Activated T-helper 1 cell treated with anti-CD3 and anti-CD28 coated beads, Interleukin-12 subunit alpha, Interleukin-12 subunit beta, Interleukin-2, Interleukin-4 antibody, amounts not matched to agents 30 ng/mL and 10 ng/mL and 1 ng/mL, durations not matched to agents 14 hours and 24 hours and 36 hours (primary cell): Measurements from ENCODE around the gene RPL9. TPM values are rescaled to one million over a fixed set of nuclear protein-coding genes. Genes with fewer than 3 reads are reported as not detected.
"Not testable (repeated sequence)": the region's sequence is repeated elsewhere in the genome, so short reads cannot be mapped to it uniquely, and the experiment has no call there.

ENCODE experiments used
- DNase-seq: peaks from one replicate; pipeline ENCODE4 v3.0.0; 2021; ENCODE audit warnings: low spot score
- H3K27ac Mint-ChIP-seq: one replicate; pipeline ENCODE4 v1.8.0; 2021; ENCODE audit warnings: mild to moderate bottlenecking, mixed read lengths
- H3K27me3 Mint-ChIP-seq: one replicate; pipeline ENCODE4 v1.8.0; 2022; ENCODE audit warnings: mild to moderate bottlenecking, moderate library complexity, mixed read lengths; ENCODE audit not compliant: insufficient read depth
- H3K36me3 Mint-ChIP-seq: one replicate; pipeline ENCODE4 v1.8.0; 2021; ENCODE audit warnings: low read depth, mixed read lengths
- H3K4me1 Mint-ChIP-seq: one replicate; pipeline ENCODE4 v1.8.0; 2021; ENCODE audit warnings: low read depth, mixed read lengths
- H3K4me3 Mint-ChIP-seq: one replicate; pipeline ENCODE4 v1.8.0; 2021; ENCODE audit warnings: mild to moderate bottlenecking, moderate library complexity, mixed read lengths
- H3K9me3 Mint-ChIP-seq: one replicate; pipeline ENCODE4 v1.8.0; 2021; ENCODE audit warnings: mixed read lengths
- intact Hi-C: fragments of 100-400 bp; cut with micrococcal nuclease; formaldehyde crosslinking; loops from one replicate; pipeline ENCODE4 v1.15.1; 2024
- total RNA-seq: library from RNA; stranded (reverse); gene quantifications from 2 replicates; pipeline ENCODE4 v1.2.3, GENCODE V29; 2022

RPL9 gene
- total RNA-seq, 1 donor from 2014 or later: 1,540 TPM

GRCh38 chr4:39429476-39430334 lies 29.0 kb downstream of the RPL9 start:
- H3K9me3 Mint-ChIP-seq: no peaks in the 10 kb centered on the region
- no peaks in the 10 kb centered on the region for H3K4me1 Mint-ChIP-seq
- DNase-seq: no peak
- H3K27me3 Mint-ChIP-seq: peaks cover 3% of the 10 kb centered on the region
- no peak overlapping the region for H3K4me3 Mint-ChIP-seq
- H3K36me3 Mint-ChIP-seq: no peaks in the 10 kb centered on the region
- intact Hi-C loops: no loop called here
- H3K27ac Mint-ChIP-seq: no peak overlapping the region

- no peak overlapping the region for H3K4me3 Mint-ChIP-seq
- intact Hi-C loops: no loop called here
- H3K27me3 Mint-ChIP-seq: peaks cover 3% of the 10 kb centered on the region
- H3K4me1 Mint-ChIP-seq: no peaks in the 10 kb centered on the region
- H3K27ac Mint-ChIP-seq: no peak overlapping the region
- no peaks in the 10 kb centered on the region for H3K36me3 Mint-ChIP-seq
- no peaks in the 10 kb centered on the region for H3K9me3 Mint-ChIP-seq
- DNase-seq: no peak
These were observed 31.1 kb downstream of the RPL9 start for GRCh38 chr4:39427520-39428114.

- no peak for DNase-seq
- Mint-ChIP-seq H3K27ac (no peak overlapping the region), H3K27me3 (no peaks in the 10 kb centered on the region), H3K9me3 (no peaks in the 10 kb centered on the region), H3K4me3 (no peak overlapping the region), H3K36me3 (no peaks in the 10 kb centered on the region), H3K4me1 (no peaks in the 10 kb centered on the region)
- intact Hi-C loops: no loop called here
These were observed 32.0 kb downstream of the RPL9 start for GRCh38 chr4:39426728-39427127.

- intact Hi-C loops, H3K27ac Mint-ChIP-seq, H3K4me3 Mint-ChIP-seq, H3K27me3 Mint-ChIP-seq, DNase-seq, H3K9me3 Mint-ChIP-seq, H3K36me3 Mint-ChIP-seq, H3K4me1 Mint-ChIP-seq: not testable (repeated sequence)
These were observed 33.4 kb downstream of the RPL9 start for GRCh38 chr4:39425297-39425696.

GRCh38 chr4:39422247-39422646 lies 36.5 kb downstream of the RPL9 start:
- Mint-ChIP-seq H3K4me1 (no peaks in the 10 kb centered on the region), H3K27ac (no peak overlapping the region)

GRCh38 chr4:39415678-39416283 lies 42.9 kb downstream of the RPL9 start:
- intact Hi-C loops: no loop called here
- Mint-ChIP-seq H3K4me3 (no peak overlapping the region), H3K36me3 (no peaks in the 10 kb centered on the region), H3K9me3 (no peaks in the 10 kb centered on the region), H3K4me1 (no peaks in the 10 kb centered on the region), H3K27me3 (peaks cover 6% of the 10 kb centered on the region), H3K27ac (no peak overlapping the region)
- DNase-seq: no peak

More at GRCh38 chr4:39422247-39422646, 36.5 kb downstream of the RPL9 start:
- Mint-ChIP-seq H3K36me3 (no peaks in the 10 kb centered on the region), H3K27me3 (peaks cover 6% of the 10 kb centered on the region), H3K4me3 (no peak overlapping the region), H3K9me3 (no peaks in the 10 kb centered on the region)
- DNase-seq: no peak
- intact Hi-C loops: no loop called here

GRCh38 chr4:39411561-39411960 lies 47.2 kb downstream of the RPL9 start:
- H3K4me3 Mint-ChIP-seq, H3K4me1 Mint-ChIP-seq, intact Hi-C loops, H3K9me3 Mint-ChIP-seq, DNase-seq, H3K27me3 Mint-ChIP-seq, H3K27ac Mint-ChIP-seq, H3K36me3 Mint-ChIP-seq: not testable (repeated sequence)

GRCh38 chr4:39410415-39410814 lies 48.3 kb downstream of the RPL9 start:
- H3K4me1 Mint-ChIP-seq: no peaks in the 10 kb centered on the region
- H3K36me3 Mint-ChIP-seq: no peaks in the 10 kb centered on the region
- intact Hi-C loops: no loop called here

GRCh38 chr4:39407584-39407885 lies 51.2 kb downstream of the RPL9 start:
- Mint-ChIP-seq H3K4me1 (no peaks in the 10 kb centered on the region), H3K27me3 (peaks cover 8% of the 10 kb centered on the region), H3K27ac (no peak overlapping the region), H3K4me3 (no peak overlapping the region), H3K36me3 (no peaks in the 10 kb centered on the region), H3K9me3 (no peaks in the 10 kb centered on the region)
- DNase-seq: no peak
- intact Hi-C loops: no loop called here

More at GRCh38 chr4:39410415-39410814, 48.3 kb downstream of the RPL9 start:
- no peaks in the 10 kb centered on the region for H3K9me3 Mint-ChIP-seq
- no peak overlapping the region for H3K27ac Mint-ChIP-seq
- no peak overlapping the region for H3K4me3 Mint-ChIP-seq
- no peak for DNase-seq
- H3K27me3 Mint-ChIP-seq: peaks cover 8% of the 10 kb centered on the region

- Mint-ChIP-seq H3K36me3 (no peaks in the 10 kb centered on the region), H3K27me3 (peaks cover 8% of the 10 kb centered on the region), H3K27ac (no peak within 1 kb of the TSS), H3K4me1 (no peaks in the 10 kb centered on the region), H3K9me3 (no peaks in the 10 kb centered on the region), H3K4me3 (no peak within 1 kb of the TSS)
- intact Hi-C loops: no loop called here
- DNase-seq: no peak
These were observed 51.7 kb downstream of the RPL9 start, which contains the start of gene KLB for GRCh38 chr4:39406763-39407583. Gene KLB (plus strand): TSS chr4:39406930. CDS start chr4:39406950, 20 bp downstream.
